Activated T-cell treated with anti-CD3 and anti-CD28 coated beads, Interleukin-2, amount 50 U/mL, for 4 hours (primary cell): ENCODE results near the gene TRMT61B. TPM values are rescaled to one million over a fixed set of nuclear protein-coding genes. Genes with fewer than 3 reads are reported as not detected.
A peak's percentile ranks its signal among the peaks of the same experiment; 100 is the strongest.

ENCODE experiments used
- ATAC-seq, 2 donors: fragments of 200-7000 bp; cut with Tn5 transposase; one replicate each; pipeline ENCODE4 v1.10.0; 2021
- DNase-seq: peaks from one replicate; pipeline ENCODE4 v3.0.0-alpha.2; 2020
- H3K27me3 Mint-ChIP-seq: one replicate; pipeline ENCODE4 v1.8.0; 2021; ENCODE audit warnings: low read depth, mixed read lengths
- H3K36me3 Mint-ChIP-seq: one replicate; pipeline ENCODE4 v1.8.0; 2022; ENCODE audit warnings: mixed read lengths; ENCODE audit not compliant: insufficient read depth
- H3K4me1 Mint-ChIP-seq: one replicate; pipeline ENCODE4 v1.8.0; 2021; ENCODE audit warnings: low read depth, mixed read lengths
- H3K4me3 Mint-ChIP-seq: one replicate; pipeline ENCODE4 v1.8.0; 2021; ENCODE audit warnings: mild to moderate bottlenecking, moderate library complexity, mixed read lengths
- H3K9me3 Mint-ChIP-seq: one replicate; pipeline ENCODE4 v1.8.0; 2021; ENCODE audit warnings: mixed read lengths
- total RNA-seq, 3 donors: library from RNA; stranded (reverse); gene quantifications; one replicate each; pipeline ENCODE4 v1.2.1, GENCODE V29; 2021

TRMT61B gene
- total RNA-seq, 3 donors from 2014 or later, result 18.4 to 21.2 (median 21.0) TPM

DNA sequence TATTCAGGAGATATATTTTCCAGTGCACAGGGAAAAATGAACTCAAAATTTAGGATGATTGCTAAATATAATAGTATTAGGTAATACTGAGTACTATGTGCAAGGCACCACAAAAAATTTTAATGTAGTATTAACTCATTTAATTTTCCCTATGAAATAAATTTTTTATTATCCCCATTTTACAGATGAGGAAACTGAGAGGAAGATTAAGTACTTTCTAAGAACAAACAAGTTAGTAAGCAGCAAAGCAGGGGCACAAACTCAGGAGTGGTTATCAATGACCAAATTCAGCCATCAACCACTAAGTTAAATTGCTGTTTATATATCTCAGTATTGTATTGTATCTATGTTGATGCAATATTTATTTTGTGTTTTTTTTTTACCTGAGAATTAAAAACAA is 45.2 kb downstream of the TRMT61B start:
- Mint-ChIP-seq H3K4me3 (no peak overlapping the region), H3K4me1 (peaks cover 1% of the 10 kb centered on the region), H3K9me3 (no peaks in the 10 kb centered on the region), H3K27me3 (peaks cover 2% of the 10 kb centered on the region), H3K36me3 (no peaks in the 10 kb centered on the region)
- no peak for ATAC-seq
- DNase-seq, result no peak

DNA sequence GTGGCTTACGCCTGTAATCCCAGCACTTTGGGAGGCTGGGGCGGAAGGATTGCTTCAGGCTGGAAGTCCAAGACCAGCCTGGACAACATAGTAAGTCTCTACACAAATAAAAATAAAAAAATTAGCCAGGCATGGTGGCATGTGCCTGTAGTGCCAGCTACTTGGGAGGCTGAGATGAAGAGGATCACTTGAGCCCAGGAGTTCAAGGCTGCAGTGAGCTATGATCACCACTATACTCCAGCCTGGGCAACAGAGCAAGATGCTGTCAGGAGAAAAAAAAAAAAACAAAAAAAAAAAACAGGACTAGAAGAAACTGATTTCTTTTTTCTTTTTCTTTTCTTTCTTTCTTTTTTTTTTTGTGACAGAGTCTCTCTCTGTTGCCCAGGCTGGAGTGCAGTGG is 45.9 kb downstream of the TRMT61B start:
- Mint-ChIP-seq H3K4me1 (peaks cover 1% of the 10 kb centered on the region), H3K4me3 (no peak overlapping the region), H3K27me3 (peaks cover 2% of the 10 kb centered on the region), H3K36me3 (no peaks in the 10 kb centered on the region), H3K9me3 (no peaks in the 10 kb centered on the region)
- DNase-seq (no peak), ATAC-seq (no peak)

DNA sequence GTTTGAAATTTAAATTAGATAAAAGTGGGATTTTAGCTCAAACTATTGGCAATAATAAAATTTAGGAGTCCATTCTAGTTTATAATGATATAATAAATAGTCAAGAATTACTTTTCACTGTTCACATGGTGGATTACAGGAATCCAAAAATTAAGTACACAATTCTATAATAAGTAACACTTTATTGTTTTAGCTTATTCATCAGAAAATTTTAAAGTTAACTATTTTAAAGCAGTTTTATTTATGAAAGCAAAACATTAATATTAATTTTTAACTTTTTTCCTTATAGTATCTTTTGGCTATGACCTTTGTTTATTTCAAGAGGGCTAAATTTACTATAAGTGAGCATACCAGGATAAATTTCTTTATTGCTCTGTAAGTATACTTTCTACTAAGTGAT is 48.1 kb downstream of the TRMT61B start:
- H3K36me3 Mint-ChIP-seq, result no peaks in the 10 kb centered on the region
- peaks cover 2% of the 10 kb centered on the region for H3K27me3 Mint-ChIP-seq
- no peak overlapping the region for H3K4me3 Mint-ChIP-seq
- DNase-seq, result no peak
- H3K9me3 Mint-ChIP-seq, result no peaks in the 10 kb centered on the region
- H3K4me1 Mint-ChIP-seq, result peaks cover 1% of the 10 kb centered on the region
- no peak for ATAC-seq

DNA sequence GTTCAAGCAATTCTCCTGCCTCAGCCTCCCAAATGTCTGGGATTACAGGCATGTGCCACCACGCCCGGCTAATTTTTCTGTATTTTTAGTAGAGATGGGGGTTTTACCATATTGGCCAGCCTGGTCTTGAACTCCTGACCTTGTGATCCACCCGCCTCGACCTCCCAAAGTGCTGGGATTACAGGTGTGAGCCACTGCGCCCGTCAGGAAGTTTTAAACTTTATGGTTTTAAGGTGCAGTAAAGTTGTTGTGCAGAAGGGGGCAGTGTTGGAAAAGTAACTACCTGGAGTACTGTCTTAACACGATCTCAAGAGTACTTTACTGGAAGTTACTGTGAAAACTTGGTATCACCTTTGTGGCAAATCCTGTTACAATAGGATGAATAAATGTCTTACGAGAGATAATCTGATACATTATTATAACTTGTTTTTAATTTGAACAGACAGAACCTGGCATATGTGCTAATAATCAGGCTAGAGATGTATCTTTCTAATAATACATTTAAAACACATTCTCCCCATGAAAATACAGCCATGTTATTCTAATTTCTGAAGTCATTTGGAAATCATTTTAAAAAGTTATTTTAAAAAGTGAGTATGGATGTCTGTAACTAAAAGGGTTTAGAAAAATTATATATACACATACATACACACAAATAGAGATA is 48.7 kb downstream of the TRMT61B start:
- Mint-ChIP-seq H3K4me1 (peaks cover 1% of the 10 kb centered on the region), H3K9me3 (no peaks in the 10 kb centered on the region), H3K4me3 (no peak overlapping the region), H3K36me3 (no peaks in the 10 kb centered on the region), H3K27me3 (peaks cover 2% of the 10 kb centered on the region)
- ATAC-seq (peak; percentile 69 to 78), DNase-seq (peak; percentile 48)

DNA sequence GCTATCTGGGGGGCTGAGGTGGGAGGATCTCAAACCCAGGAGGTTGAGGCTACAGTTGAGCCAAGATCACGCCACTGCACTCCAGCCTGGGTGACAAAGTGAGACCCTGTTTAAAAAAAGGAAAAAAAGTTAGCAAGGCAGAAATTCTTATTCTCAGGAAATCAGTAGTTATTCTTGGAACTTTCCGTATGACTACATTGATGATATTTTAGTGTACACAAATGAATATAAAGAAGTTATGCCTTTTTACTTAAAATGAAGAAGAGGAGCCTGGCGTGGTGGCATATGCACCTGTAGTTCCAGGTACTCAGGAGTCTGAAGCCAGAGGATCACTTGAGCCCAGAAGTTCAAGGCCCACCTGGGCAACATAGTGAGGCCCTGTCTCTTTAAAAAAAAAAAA is 52.1 kb downstream of the TRMT61B start:
- no peaks in the 10 kb centered on the region for H3K36me3 Mint-ChIP-seq
- peaks cover 1% of the 10 kb centered on the region for H3K4me1 Mint-ChIP-seq
- H3K9me3 Mint-ChIP-seq, result no peaks in the 10 kb centered on the region
- no peak overlapping the region for H3K4me3 Mint-ChIP-seq
- DNase-seq (no peak), ATAC-seq (no peak)
- H3K27me3 Mint-ChIP-seq, result no peaks in the 10 kb centered on the region

DNA sequence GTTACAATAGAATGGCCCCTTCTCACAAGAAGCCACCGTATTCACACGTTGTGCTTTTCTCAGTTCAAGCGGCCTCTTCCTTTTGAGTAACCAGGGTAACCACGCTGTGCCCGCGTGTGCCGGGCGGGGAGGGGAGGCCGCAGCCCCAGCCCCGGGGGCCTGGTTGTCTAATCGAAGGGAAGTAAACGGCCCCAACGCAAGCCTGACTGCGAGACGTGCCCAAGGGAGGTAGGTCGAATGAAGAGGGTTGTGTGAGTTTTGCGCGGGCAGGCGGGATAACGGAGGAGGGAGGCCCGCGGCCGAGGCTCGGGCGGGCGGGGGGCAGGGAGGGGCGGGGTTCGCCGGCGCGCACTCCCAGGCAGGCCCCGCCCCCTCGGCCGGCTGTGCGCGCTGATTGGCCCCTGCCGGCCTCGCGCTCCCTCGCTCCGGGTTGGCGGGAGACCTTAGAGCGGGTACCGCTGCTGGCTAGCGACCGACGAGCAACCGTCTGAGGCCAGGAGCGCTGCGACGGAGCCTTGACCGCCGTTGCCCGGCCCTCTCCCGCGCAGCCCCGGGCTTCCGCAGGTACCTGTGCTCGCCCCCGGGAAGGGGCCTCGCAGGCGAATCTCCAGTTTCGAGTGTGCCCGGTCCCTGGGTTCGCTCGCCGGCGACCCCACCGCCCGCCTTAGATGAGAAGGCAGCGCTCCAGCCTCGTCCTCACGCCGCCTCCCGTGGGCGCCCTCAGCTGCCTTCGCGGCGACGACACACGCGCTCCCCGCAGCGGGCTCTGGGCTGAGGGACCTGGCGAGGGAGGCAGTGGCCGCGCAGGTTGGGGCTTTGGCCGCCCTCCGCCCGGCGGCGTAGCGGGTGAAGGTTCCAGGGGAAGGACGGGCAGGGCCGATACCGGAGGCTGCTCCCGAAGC is 59.5 kb downstream of the TRMT61B start, which contains the start of gene SPDYA:
Gene SPDYA, plus strand, starts transcription at position 451 of the 902 bp plus-strand sequence. CDS start 5,181 bp downstream, outside the sequence.
- ATAC-seq (peak; percentile 97 to 98), DNase-seq (peak; percentile 76)
- peaks cover 11% of the 10 kb centered on the region for H3K4me1 Mint-ChIP-seq
- H3K9me3 Mint-ChIP-seq, result no peaks in the 10 kb centered on the region
- H3K4me3 Mint-ChIP-seq, result peak within 1 kb of the TSS; percentile 74
- H3K36me3 Mint-ChIP-seq, result peaks cover 3% of the 10 kb centered on the region
- H3K27me3 Mint-ChIP-seq, result no peaks in the 10 kb centered on the region

DNA sequence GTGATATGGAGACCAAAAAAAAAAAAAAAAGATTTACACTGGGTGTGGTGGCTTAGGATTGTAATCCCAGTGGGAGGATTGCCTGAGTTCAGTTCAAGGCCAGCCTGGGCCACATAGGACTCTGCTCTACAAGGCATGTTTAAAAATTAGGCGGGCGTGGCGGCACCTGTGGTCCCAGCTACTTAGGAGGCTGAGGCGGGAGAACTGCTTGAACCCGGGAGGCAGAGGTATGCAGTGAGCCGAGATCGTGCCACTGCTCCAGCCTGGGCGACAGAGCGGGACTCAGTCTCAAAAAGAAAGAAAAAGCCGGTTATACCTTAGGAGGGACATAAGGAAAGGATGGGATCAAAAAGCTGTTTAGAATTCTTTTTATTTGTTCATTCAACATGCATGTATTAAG is 60.2 kb downstream of the TRMT61B start:
- Mint-ChIP-seq H3K36me3 (peaks cover 4% of the 10 kb centered on the region), H3K9me3 (no peaks in the 10 kb centered on the region), H3K27me3 (no peaks in the 10 kb centered on the region), H3K4me3 (peak overlapping the region; percentile 74), H3K4me1 (peaks cover 11% of the 10 kb centered on the region)
- no peak for ATAC-seq
- no peak for DNase-seq

DNA sequence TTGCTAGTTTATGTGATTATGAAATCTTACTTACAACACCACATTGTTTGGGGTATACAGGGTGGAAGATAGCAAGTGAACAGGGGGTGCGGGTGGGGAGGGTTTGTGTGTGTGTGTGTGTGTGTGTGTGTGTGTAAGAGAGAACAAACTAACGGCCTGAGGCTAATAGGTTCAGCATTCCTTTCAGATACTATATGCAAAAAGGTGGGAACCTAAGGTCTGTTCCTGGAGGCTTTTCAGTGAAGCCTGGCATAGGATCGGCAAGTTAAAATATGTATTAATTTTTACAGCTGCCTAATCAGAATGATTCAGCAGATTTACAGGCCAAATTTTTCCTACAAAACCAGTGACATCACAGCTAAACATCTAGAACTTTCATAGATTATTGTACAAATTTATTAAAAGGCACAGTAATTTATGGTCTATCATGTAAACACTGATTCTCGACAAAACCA is 67.1 kb downstream of the TRMT61B start:
- no peak for ATAC-seq

DNA sequence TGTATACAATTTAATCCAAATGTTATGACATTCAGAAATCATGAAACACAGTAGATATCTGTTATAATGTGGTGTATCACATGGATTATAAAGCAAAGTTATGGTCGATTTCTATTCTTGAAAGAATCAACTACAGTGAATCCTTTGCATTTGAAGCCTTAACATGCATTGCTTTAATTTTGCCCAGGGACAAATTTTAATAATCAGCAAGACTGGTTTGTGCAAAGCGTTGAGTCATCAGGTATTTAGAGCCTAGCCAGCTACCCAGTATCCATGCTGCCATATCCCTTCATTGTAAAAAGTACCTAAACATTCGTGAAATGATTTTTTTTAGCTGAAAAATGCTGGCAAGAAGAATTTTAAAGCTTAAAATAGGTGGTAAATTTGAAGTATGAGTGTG is 68.4 kb downstream of the TRMT61B start:
- ATAC-seq, result no peak
- Mint-ChIP-seq H3K36me3 (peaks cover 36% of the 10 kb centered on the region), H3K4me1 (peaks cover 10% of the 10 kb centered on the region), H3K9me3 (peaks cover under 1% of the 10 kb centered on the region), H3K4me3 (no peak overlapping the region), H3K27me3 (no peaks in the 10 kb centered on the region)
- no peak for DNase-seq

More for the DNA sequence above, 67.1 kb downstream of the TRMT61B start:
- H3K4me3 Mint-ChIP-seq, result no peak overlapping the region
- H3K9me3 Mint-ChIP-seq, result no peaks in the 10 kb centered on the region
- DNase-seq, result no peak
- no peaks in the 10 kb centered on the region for H3K4me1 Mint-ChIP-seq
- no peaks in the 10 kb centered on the region for H3K27me3 Mint-ChIP-seq
- peaks cover 25% of the 10 kb centered on the region for H3K36me3 Mint-ChIP-seq

Other genes starting within 250 kb of the TRMT61B start
- 100 to 1,000 TPM; 197 to 224 (median 210) TPM for gene PPP1CB, start 118.5 kb downstream of the TRMT61B start, total RNA-seq
- gene SPDYA, start 59.5 kb downstream of the TRMT61B start, total RNA-seq, result under 1 TPM in 2 of 3 donors, not detected in 1; 0.33 to 0.91 TPM
- gene WDR43, start 24.4 kb upstream of the TRMT61B start, total RNA-seq, result 100 to 1,000 TPM; 230 to 254 (median 250) TPM
- gene TOGARAM2, start 111.0 kb upstream of the TRMT61B start, total RNA-seq, result 1 to 10 TPM; 2.3 to 7.6 (median 5.1) TPM
- not detected for gene PCARE, start 204.2 kb upstream of the TRMT61B start, total RNA-seq
- gene CLIP4, start 245.1 kb upstream of the TRMT61B start, total RNA-seq, result 10 to 100 TPM; 11.7 to 14.5 (median 12.1) TPM